Measurements from ENCODE around the gene AMN. TPM values are rescaled to one million over a fixed set of nuclear protein-coding genes. Genes with fewer than 3 reads are reported as not detected.

The AMN gene
- total RNA-seq, 2 experiments from 2014 or later, result 0.35 to 5.6 TPM

- TF ChIP-seq EZH2phosphoT487 (IDR thresholded peaks at IDR 0.05; ENCODE audit: borderline replicate concordance, low read depth, low read length), result no peak
- no peak for TF ChIP-seq CTCF (conservative IDR thresholded peaks at IDR 0.05; ENCODE audit: low read length)
- H3K27ac ChIP-seq (ENCODE audit: low read depth, low read length, poor library complexity, severe bottlenecking), result no peak overlapping the region
- no peaks in the 10 kb centered on the region for H3K9me3 ChIP-seq (ENCODE audit: low read length)
- H3K4me1 ChIP-seq (ENCODE audit: insufficient read depth, low read length, poor library complexity, severe bottlenecking), result peaks cover 11% of the 10 kb centered on the region
- CTCF ChIA-PET (ENCODE audit: unreplicated experiment), result no interaction called here
- no peaks in the 10 kb centered on the region for H3K79me2 ChIP-seq (ENCODE audit: insufficient read depth, low read depth, low read length)
- no peak overlapping the region for H2AFZ ChIP-seq (ENCODE audit: low read length)
- no peaks in the 10 kb centered on the region for H4K20me1 ChIP-seq (ENCODE audit: insufficient read depth, low read length)
- H3K36me3 ChIP-seq (ENCODE audit: insufficient read depth, low read length), result no peaks in the 10 kb centered on the region
- POLR2A ChIA-PET, result no interaction called here
- no TSS peak for BruUV-seq (replicated peaks)
- no peak overlapping the region for H3K4me3 ChIP-seq (ENCODE audit: low read depth, low read length, poor library complexity, severe bottlenecking)
- no peak for DNase-seq (ENCODE audit: low spot score)
- no peak overlapping the region for H3K4me2 ChIP-seq (ENCODE audit: low read length)
- intact Hi-C loops (cut with micrococcal nuclease; ENCODE audit: unreplicated experiment), result no loop called here
- H3K9me2 ChIP-seq (ENCODE audit: insufficient read depth, low read length), result no peaks in the 10 kb centered on the region
Measured at GRCh38 chr14:102952276-102952675, 29.8 kb downstream of the AMN start.

GRCh38 chr14:102953100-102953499 is 30.6 kb downstream of the AMN start:
- H3K27ac ChIP-seq (ENCODE audit: low read depth, low read length, poor library complexity, severe bottlenecking), result no peak overlapping the region
- peaks cover 11% of the 10 kb centered on the region for H3K4me1 ChIP-seq (ENCODE audit: insufficient read depth, low read length, poor library complexity, severe bottlenecking)
- H3K4me2 ChIP-seq (ENCODE audit: low read length), result no peak overlapping the region
- H3K36me3 ChIP-seq (ENCODE audit: insufficient read depth, low read length), result no peaks in the 10 kb centered on the region
- POLR2A ChIA-PET, result no interaction called here
- no peak overlapping the region for H2AFZ ChIP-seq (ENCODE audit: low read length)
- no peak for TF ChIP-seq CTCF (conservative IDR thresholded peaks at IDR 0.05; ENCODE audit: low read length)
- no peak for TF ChIP-seq EZH2phosphoT487 (IDR thresholded peaks at IDR 0.05; ENCODE audit: borderline replicate concordance, low read depth, low read length)
- no peaks in the 10 kb centered on the region for H3K9me2 ChIP-seq (ENCODE audit: insufficient read depth, low read length)
- intact Hi-C loops (cut with micrococcal nuclease; ENCODE audit: unreplicated experiment), result no loop called here
- DNase-seq (ENCODE audit: low spot score), result no peak
- H3K4me3 ChIP-seq (ENCODE audit: low read depth, low read length, poor library complexity, severe bottlenecking), result no peak overlapping the region
- CTCF ChIA-PET (ENCODE audit: unreplicated experiment), result no interaction called here
- BruUV-seq (replicated peaks), result no TSS peak
- no peaks in the 10 kb centered on the region for H3K79me2 ChIP-seq (ENCODE audit: insufficient read depth, low read depth, low read length)
- no peaks in the 10 kb centered on the region for H3K9me3 ChIP-seq (ENCODE audit: low read length)
- no peaks in the 10 kb centered on the region for H4K20me1 ChIP-seq (ENCODE audit: insufficient read depth, low read length)

DNA sequence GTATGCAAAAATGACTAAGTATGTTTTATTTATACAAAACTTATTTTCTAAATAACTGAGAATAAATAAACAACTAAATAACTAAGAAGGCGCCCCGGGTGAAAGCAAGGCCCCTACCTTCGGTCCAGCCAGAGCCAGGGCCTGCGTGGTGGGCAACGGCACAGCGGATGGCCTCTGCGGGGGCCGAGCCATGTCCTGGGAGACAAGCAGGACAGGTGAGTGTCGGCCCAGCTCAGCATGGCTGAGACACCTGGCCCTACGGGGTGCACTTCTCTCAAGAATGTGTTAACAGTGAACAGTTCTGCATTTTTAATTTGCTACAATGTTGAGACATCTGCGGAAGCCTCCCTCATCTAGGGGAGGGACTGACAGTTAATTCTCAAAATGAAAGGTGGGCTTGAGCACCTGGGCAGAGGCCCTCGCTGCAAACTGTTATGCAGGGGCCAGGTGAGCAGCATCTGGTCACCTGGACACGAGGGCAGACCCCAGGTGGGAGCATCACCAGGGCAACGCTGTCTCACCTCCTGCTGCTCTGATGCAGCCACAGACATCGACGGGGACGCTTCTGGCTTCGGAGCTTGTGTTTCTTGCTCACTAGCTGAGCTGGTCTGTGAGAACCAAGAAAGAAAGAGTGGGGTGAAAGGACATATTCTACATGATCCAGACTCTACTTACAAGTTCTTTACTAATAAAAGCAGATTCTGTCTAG is 31.8 kb downstream of the AMN start:
- Histone ChIP-seq H3K27ac (ENCODE audit: low read depth, low read length, poor library complexity, severe bottlenecking) (no peak overlapping the region), H3K4me3 (ENCODE audit: low read depth, low read length, poor library complexity, severe bottlenecking) (no peak overlapping the region), H3K79me2 (ENCODE audit: insufficient read depth, low read depth, low read length) (no peaks in the 10 kb centered on the region), H3K9me2 (ENCODE audit: insufficient read depth, low read length) (no peaks in the 10 kb centered on the region), H4K20me1 (ENCODE audit: insufficient read depth, low read length) (no peaks in the 10 kb centered on the region), H3K4me1 (ENCODE audit: insufficient read depth, low read length, poor library complexity, severe bottlenecking) (peaks cover 4% of the 10 kb centered on the region), H3K4me2 (ENCODE audit: low read length) (no peak overlapping the region), H3K36me3 (ENCODE audit: insufficient read depth, low read length) (no peaks in the 10 kb centered on the region), H3K9me3 (ENCODE audit: low read length) (no peaks in the 10 kb centered on the region), H2AFZ (ENCODE audit: low read length) (no peak overlapping the region)
- TF ChIP-seq EZH2phosphoT487 (IDR thresholded peaks at IDR 0.05; ENCODE audit: borderline replicate concordance, low read depth, low read length) (no peak), CTCF (conservative IDR thresholded peaks at IDR 0.05; ENCODE audit: low read length) (no peak)
- POLR2A ChIA-PET, result no interaction called here
- CTCF ChIA-PET (ENCODE audit: unreplicated experiment), result no interaction called here
- no TSS peak for BruUV-seq (replicated peaks)
- intact Hi-C loops (cut with micrococcal nuclease; ENCODE audit: unreplicated experiment), result no loop called here
- no peak for DNase-seq (ENCODE audit: low spot score)
